WTC11 (cell line): ENCODE results near the gene TRABD2A. TPM values are rescaled to one million over a fixed set of nuclear protein-coding genes. Genes with fewer than 3 reads are reported as not detected.

Experiments used
- ATAC-seq: fragments of 200-7000 bp; cut with Tn5 transposase; 2 replicates; pipeline ENCODE4 v1.10.0; 2021; ENCODE audit warnings: mild to moderate bottlenecking, moderate library complexity
- CTCF ChIA-PET: fragments of 300-600 bp; sonication (Branson Sonifier 250); formaldehyde crosslinking; loops from one replicate; lab custom pipeline; 2021; ENCODE audit warnings: antibody characterized with exemption; lab: Charles Lee
- POLR2A ChIA-PET: fragments of 350-600 bp; sonication (Branson Sonifier 250); formaldehyde crosslinking; loops from one replicate; lab custom pipeline; 2021; ENCODE audit warnings: antibody characterized with exemption; lab: Charles Lee
- DNase-seq: peaks from one replicate; pipeline ENCODE4 v3.0.0; 2021; ENCODE audit warnings: low spot score
- H3K27ac Mint-ChIP-seq: 2 replicates; pipeline ENCODE4 v1.8.0; 2021; ENCODE audit warnings: mixed read lengths
- H3K27me3 Mint-ChIP-seq: 2 replicates; pipeline ENCODE4 v1.8.0; 2021; ENCODE audit warnings: low read depth, mild to moderate bottlenecking, moderate library complexity, mixed read lengths
- H3K36me3 Mint-ChIP-seq: 2 replicates; pipeline ENCODE4 v1.8.0; 2021; ENCODE audit warnings: mixed read lengths
- H3K4me1 Mint-ChIP-seq: 2 replicates; pipeline ENCODE4 v1.8.0; 2022; ENCODE audit warnings: mixed read lengths
- H3K4me3 Mint-ChIP-seq: 2 replicates; pipeline ENCODE4 v1.8.0; 2021; ENCODE audit warnings: mild to moderate bottlenecking, moderate library complexity, mixed read lengths
- H3K9me3 Mint-ChIP-seq: 2 replicates; pipeline ENCODE4 v1.8.0; 2021; ENCODE audit warnings: mixed read lengths
- CTCF ChIP-seq: fragments of 200-600 bp; IDR thresholded peaks from 2 replicates; pipeline ENCODE4 v1.8.0; 2022; ENCODE audit warnings: antibody characterized with exemption
- FOXP1 ChIP-seq: sonication (generic); formaldehyde crosslinking; IDR thresholded peaks from 2 replicates; pipeline ENCODE4 v1.8.0; 2022; ENCODE audit warnings: missing genetic modification reagents, mild to moderate bottlenecking, moderate library complexity, borderline replicate concordance
- GABPB1 ChIP-seq: sonication (generic); formaldehyde crosslinking; IDR thresholded peaks from 2 replicates; pipeline ENCODE4 v1.8.1; 2023; ENCODE audit warnings: mild to moderate bottlenecking, missing genetic modification reagents
- PRDM15 ChIP-seq: sonication (generic); formaldehyde crosslinking; IDR thresholded peaks from 2 replicates; pipeline ENCODE4 v1.8.0; 2022; ENCODE audit warnings: missing genetic modification reagents
- PREB ChIP-seq: sonication (generic); formaldehyde crosslinking; IDR thresholded peaks from 2 replicates; pipeline ENCODE4 v1.8.1; 2022; ENCODE audit warnings: mild to moderate bottlenecking, missing genetic modification reagents, moderate library complexity, borderline replicate concordance
- RORB ChIP-seq: fragments of 250-450 bp; sonication (Bioruptor Pico); IDR thresholded peaks from 2 replicates; pipeline ENCODE4 v1.9.0; 2021; ENCODE audit warnings: mild to moderate bottlenecking
- SMAD3 ChIP-seq: sonication (generic); formaldehyde crosslinking; IDR thresholded peaks from 2 replicates; pipeline ENCODE4 v1.8.0; 2022; ENCODE audit warnings: missing genetic modification reagents, mild to moderate bottlenecking, borderline replicate concordance
- ZNF121 ChIP-seq: sonication (generic); formaldehyde crosslinking; IDR thresholded peaks from 2 replicates; pipeline ENCODE4 v1.8.0; 2023; ENCODE audit warnings: missing genetic modification reagents
- ZNF263 ChIP-seq: sonication (generic); formaldehyde crosslinking; IDR thresholded peaks from 2 replicates; pipeline ENCODE4 v1.8.1; 2022; ENCODE audit warnings: low read depth, mild to moderate bottlenecking, moderate library complexity, missing genetic modification reagents
- ZNF416 ChIP-seq: fragments of 250-450 bp; sonication (Bioruptor Pico); IDR thresholded peaks from 2 replicates; pipeline ENCODE4 v1.9.0; 2021; ENCODE audit warnings: mild to moderate bottlenecking, inconsistent platforms
- ZNF425 ChIP-seq: fragments of 250-450 bp; sonication (Bioruptor Pico); conservative IDR thresholded peaks from 2 replicates; pipeline ENCODE4 v1.9.0; 2021; ENCODE audit warnings: mild to moderate bottlenecking
- total RNA-seq: library from RNA; stranded (reverse); gene quantifications from 3 replicates; pipeline ENCODE4 v1.2.3, GENCODE V29; 2021

The TRABD2A gene
- total RNA-seq, 1 experiment from 2014 or later = 12.1 TPM

GRCh38 chr2:84881581-84882413 is 913 bp upstream of the TRABD2A start:
- TF ChIP-seq PREB (CRISPR knock-in tag) (no peak), ZNF263 (CRISPR knock-in tag) (no peak), ZNF121 (CRISPR knock-in tag) (peak; percentile 97), PRDM15 (CRISPR knock-in tag) (no peak), RORB (CRISPR knock-in tag) (no peak), ZNF416 (CRISPR knock-in tag) (no peak), GABPB1 (CRISPR knock-in tag) (peak; percentile 34; the same call in 1 of the 2 replicates), CTCF (peak; percentile 37; the same call in 1 of the 2 replicates), SMAD3 (CRISPR knock-in tag) (no peak)
- Mint-ChIP-seq H3K4me1 (peaks cover 10% of the 10 kb centered on the region), H3K9me3 (no peaks in the 10 kb centered on the region), H3K27me3 (peaks cover 88% of the 10 kb centered on the region), H3K4me3 (peak overlapping the region; percentile 72), H3K27ac (no peak overlapping the region), H3K36me3 (no peaks in the 10 kb centered on the region)
- ATAC-seq = peak; percentile 63
- peak; percentile 85 for DNase-seq
- ChIA-PET CTCF (interaction anchor here (0.6 to 4.3 kb wide), 30 partner anchors 9 to 419 kb away, joined by 3 to 62 read pairs (median 4); partner anchors contain the start of gene TMSB10), POLR2A (interaction anchor here (1.6 kb wide), 1 partner anchor 25 kb away, joined by 5 read pairs; no protein-coding TSS in a partner anchor)

- Mint-ChIP-seq H3K36me3 (no peaks in the 10 kb centered on the region), H3K27me3 (peaks cover 96% of the 10 kb centered on the region), H3K27ac (no peak overlapping the region), H3K4me1 (peaks cover 10% of the 10 kb centered on the region), H3K9me3 (no peaks in the 10 kb centered on the region), H3K4me3 (peak overlapping the region; percentile 87)
- ChIA-PET POLR2A (no interaction called here), CTCF (interaction anchor here (1.0 to 4.3 kb wide), 5 partner anchors 10 to 139 kb away, joined by 3 to 62 read pairs (median 12); no protein-coding TSS in a partner anchor)
- no peak for TF ChIP-seq ZNF425
- TF ChIP-seq FOXP1 (CRISPR knock-in tag) = no peak
- DNase-seq (no peak), ATAC-seq (no peak)
Observed at GRCh38 chr2:84880395-84880644, 564 bp downstream of the TRABD2A start.
